NOMO-1 treated with DMSO at 0.1 percent for 48 hours (cell line): ENCODE measurements around the gene IFI44L.

Source experiments
- DNase-seq: peaks from one replicate; lab custom pipeline; 2025; ENCODE audit not compliant: unreplicated experiment; lab: John Stamatoyannopoulos, UW

IFI44L gene

GRCh38 chr1:78687315-78687714, 67.1 kb downstream of the IFI44L start:
- DNase-seq: no peak

DNA sequence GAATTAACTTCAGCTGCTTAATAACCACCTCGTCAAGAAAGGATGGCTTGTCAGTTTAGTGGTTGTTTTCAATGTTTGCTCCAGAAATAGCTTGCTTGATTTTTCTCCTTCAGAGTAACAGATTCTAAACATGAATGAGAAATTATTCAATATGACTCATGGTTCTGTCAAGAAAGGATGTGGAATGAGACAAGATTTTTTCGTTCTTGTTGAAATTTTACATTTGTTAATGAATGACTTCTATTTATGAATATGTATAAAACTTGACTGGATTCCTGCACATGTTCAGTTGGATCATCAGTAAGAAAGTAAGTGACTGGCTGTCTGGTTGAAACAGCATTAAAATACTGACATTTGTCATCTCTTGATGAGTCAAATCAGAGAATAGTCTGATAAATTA, 67.7 kb downstream of the IFI44L start:
- DNase-seq: no peak

DNA sequence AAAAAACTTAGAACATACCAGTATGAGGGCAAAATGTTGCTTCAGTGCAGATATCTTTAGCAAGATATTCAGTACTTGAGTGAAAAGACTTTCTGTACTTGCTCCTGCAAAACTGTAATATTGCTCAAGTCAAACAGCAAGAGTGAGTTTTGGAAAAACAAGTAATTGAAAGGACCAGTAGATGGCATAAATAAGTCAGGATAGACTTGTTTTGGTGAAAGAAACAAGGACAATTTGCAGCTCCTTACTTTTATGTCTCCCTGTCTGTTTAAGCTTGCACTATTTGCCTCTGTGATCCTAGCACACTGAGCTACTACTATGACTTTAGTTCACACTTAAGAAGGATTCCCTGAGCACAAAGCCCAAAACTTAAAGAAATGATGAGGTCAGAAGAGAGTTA, 68.4 kb downstream of the IFI44L start:
- no peak for DNase-seq

DNA sequence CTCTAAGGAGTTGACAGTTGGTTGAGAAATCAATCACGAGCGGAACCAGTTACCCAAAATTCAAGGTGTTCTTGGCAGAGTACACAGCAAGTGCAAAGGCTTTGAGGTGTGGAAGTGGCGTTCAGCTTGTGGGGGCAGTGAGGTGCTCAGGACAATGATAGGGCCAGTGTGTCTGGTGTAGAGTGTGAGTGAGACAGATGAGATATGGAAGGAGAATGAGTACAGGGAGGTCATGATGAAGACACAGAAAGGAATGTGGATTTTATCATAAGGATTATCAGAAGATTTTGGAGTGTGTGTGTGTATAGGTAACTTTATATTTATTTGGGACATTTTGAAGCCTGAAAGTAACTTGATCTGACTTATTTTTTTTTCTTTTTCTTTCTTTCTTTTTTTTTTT, 70.3 kb downstream of the IFI44L start:
- DNase-seq: no peak

DNA sequence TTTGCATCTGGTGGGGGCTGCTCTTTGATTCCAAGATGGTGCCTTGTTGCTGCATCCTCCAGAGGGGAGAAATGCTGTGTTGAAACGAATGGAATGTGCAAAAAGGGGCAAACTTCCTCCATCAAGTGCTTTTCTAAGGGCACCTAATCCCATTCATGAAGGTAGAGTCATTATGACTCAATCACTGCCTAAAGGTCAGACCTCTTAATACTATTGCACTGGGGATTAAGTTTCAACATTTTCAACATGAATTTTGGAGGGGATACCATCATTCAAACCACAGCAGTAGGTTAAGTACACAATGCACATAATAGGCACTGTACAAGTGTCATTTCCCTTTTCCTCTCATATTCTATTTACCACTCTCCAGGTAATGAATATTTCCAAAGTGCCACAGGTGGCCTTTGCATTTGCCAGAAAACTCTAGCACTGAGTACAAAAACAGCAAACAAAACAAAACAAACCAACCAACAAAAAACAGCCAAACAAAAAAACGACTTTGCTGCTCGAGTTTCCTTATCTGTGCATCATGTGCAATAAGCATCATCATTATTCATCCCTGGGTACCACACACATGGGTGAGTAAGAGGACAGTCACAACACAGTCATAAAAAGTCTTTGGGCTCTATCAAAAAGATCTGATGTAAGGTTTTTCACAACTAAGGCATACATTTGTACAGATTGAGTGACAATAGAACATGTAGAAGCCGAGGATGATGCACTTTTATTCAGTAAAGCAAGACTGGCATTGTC, 71.9 kb downstream of the IFI44L start:
- no peak for DNase-seq
